SK-N-MC (cell line): ENCODE measurements around the gene EMD.

Experiments used
- EZH2 ChIP-seq: fragments of 200-600 bp; sonication (generic); IDR thresholded peaks from one replicate; pipeline ENCODE4 v1.6.1; 2017; ENCODE audit warnings: antibody characterized with exemption
- FOXP2 ChIP-seq: optimal IDR thresholded peaks from 2 replicates; pipeline ENCODE3; 2011; ENCODE audit warnings: mild to moderate bottlenecking, moderate library complexity; ENCODE audit not compliant: insufficient read depth; ENCODE audit errors: extremely low read length, control extremely low read depth
- POLR2AphosphoS5 ChIP-seq: IDR thresholded peaks from 2 replicates; pipeline ENCODE4 v1.6.1; 2012; ENCODE audit warnings: mild to moderate bottlenecking, low read depth, low read length, borderline replicate concordance

DNA sequence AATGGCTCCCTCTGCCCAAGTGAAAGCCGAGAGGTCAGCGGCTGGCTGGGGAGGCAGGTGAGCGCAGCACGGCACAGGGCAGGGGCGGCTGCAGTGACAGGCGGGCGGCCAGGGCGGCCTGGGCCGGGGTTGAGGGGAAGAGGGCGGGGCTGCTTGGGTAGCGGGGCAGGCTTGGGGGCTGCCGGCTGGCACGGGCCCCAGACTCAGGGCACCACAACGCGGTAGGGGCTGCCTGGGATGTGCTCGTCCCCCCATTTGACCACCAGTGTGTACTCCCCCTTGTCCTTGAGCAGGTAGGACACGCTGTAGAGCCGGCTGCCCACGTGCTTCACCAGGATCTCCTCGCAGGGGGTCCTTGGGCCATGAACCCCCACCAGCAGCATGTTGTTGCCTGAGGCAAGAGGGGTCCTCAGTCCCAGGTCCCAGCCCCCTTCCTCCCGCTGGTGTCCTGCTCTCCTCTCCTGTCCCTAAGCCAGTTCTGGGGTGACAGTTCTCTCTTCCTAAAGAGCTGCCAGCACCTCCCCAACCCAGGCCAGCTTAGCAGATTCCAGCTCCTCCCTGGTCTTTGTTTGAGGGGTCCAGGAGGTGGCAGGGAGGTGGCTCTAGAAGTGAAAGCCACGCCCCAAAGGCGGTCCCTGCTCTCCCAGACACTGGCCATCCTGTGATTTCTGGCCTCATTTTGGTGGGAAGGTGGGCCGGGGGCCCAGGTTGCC, 30.3 kb upstream of the EMD start:
- TF ChIP-seq EZH2 (no peak), FOXP2 (no peak), POLR2AphosphoS5 (no peak)
